ENCODE results near the gene PLXNA4. TPM values are rescaled to one million over a fixed set of nuclear protein-coding genes. Genes with fewer than 3 reads are reported as not detected.

PLXNA4 gene
- total RNA-seq, 2 experiments from 2014 or later: 0.75 to 0.85 TPM

DNA sequence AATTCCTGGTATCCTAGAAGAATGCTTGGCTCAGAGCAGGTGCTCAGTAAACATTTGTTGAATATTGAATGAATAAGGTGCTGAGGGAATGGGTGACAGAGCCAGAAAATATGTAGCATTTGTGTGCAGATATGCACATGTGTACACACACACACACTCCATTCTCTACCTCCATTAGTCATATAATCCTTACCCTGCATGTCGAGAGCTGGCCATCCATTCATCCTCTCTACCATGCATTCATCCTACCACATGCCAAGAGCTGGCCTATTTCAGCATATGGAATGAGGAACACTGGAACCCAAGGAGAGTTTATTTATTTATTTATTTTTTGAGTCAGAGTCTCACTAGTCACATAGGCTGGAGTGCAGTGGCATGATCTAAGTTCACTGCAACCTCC, 284.8 kb downstream of the PLXNA4 start:
- Mint-ChIP-seq H3K27ac (no peak overlapping the region), H3K36me3 (ENCODE audit: low read depth) (no peaks in the 10 kb centered on the region), H3K4me3 (no peak overlapping the region), H3K4me1 (ENCODE audit: low read depth) (no peaks in the 10 kb centered on the region), H3K9me3 (no peaks in the 10 kb centered on the region), H3K27me3 (peaks cover 35% of the 10 kb centered on the region)
- intact Hi-C loops (cut with DNase I, micrococcal nuclease): no loop called here
- H3K4me3 ChIP-seq (ENCODE audit: low read length): no peak overlapping the region
- no peak for DNase-seq
- ATAC-seq (ENCODE audit: poor library complexity): no peak
- CTCF ChIA-PET: no interaction called here
- no peaks in the 10 kb centered on the region for H3K4me1 ChIP-seq (ENCODE audit: insufficient read depth, low read length)
- POLR2A ChIA-PET: no interaction called here
- TF ChIP-seq CTCF (IDR thresholded peaks at IDR 0.05): no peak
- H3K27ac ChIP-seq (ENCODE audit: low read depth in 1 of 2, low read length in 2 of 2): no peak overlapping the region
- H3K36me3 ChIP-seq (ENCODE audit: insufficient read depth, low read length): no peaks in the 10 kb centered on the region
- H3K9me3 ChIP-seq (ENCODE audit: control insufficient read depth in 1 of 2, insufficient read depth in 1 of 2, low read length in 2 of 2): peaks cover 0 to 4% of the 10 kb centered on the region in 2 experiments
- peaks cover 0 to 2% of the 10 kb centered on the region in 2 experiments for H3K27me3 ChIP-seq (ENCODE audit: control insufficient read depth in 1 of 2, insufficient read depth in 2 of 2, low read length in 2 of 2)

- intact Hi-C loops (cut with DNase I, micrococcal nuclease): no loop called here
- Mint-ChIP-seq H3K27ac (no peak overlapping the region), H3K36me3 (ENCODE audit: low read depth) (no peaks in the 10 kb centered on the region), H3K4me1 (ENCODE audit: low read depth) (no peaks in the 10 kb centered on the region), H3K27me3 (peaks cover 35% of the 10 kb centered on the region), H3K4me3 (no peak overlapping the region), H3K9me3 (no peaks in the 10 kb centered on the region)
- ChIA-PET POLR2A (no interaction called here), CTCF (no interaction called here)
- DNase-seq (no peak), ATAC-seq (ENCODE audit: poor library complexity) (no peak)
- Histone ChIP-seq H3K27me3 (ENCODE audit: control insufficient read depth in 1 of 2, insufficient read depth in 2 of 2, low read length in 2 of 2) (peaks cover 0 to 2% of the 10 kb centered on the region in 2 experiments), H3K27ac (ENCODE audit: low read depth in 1 of 2, low read length in 2 of 2) (no peak overlapping the region), H3K4me1 (ENCODE audit: insufficient read depth, low read length) (no peaks in the 10 kb centered on the region), H3K9me3 (ENCODE audit: control insufficient read depth in 1 of 2, insufficient read depth in 1 of 2, low read length in 2 of 2) (peaks cover 0 to 4% of the 10 kb centered on the region in 2 experiments), H3K4me3 (ENCODE audit: low read length) (no peak overlapping the region), H3K36me3 (ENCODE audit: insufficient read depth, low read length) (no peaks in the 10 kb centered on the region)
- no peak for TF ChIP-seq CTCF (IDR thresholded peaks at IDR 0.05)
Measured at GRCh38 chr7:132290021-132290420, 286.2 kb downstream of the PLXNA4 start.

DNA sequence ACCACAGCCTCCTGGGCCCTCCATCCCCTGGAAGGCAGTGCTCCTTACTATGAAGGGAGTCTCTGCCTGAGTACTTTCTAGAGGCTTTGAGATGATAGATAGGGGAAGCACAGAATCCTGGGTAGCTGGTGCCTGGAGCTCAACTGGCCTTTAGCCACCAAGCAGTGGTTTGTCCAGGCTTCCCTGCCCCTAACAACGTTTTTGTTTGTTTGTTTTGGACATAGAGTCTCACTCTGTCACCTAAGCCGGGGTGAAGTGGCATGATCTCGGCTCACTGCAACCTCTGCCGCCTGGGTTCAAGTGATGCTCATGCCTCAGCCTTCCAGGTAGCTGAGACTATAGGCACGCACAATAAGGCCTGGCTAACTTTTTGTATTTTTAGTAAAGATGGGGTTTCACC, 289.4 kb downstream of the PLXNA4 start:
- Mint-ChIP-seq H3K4me3 (no peak overlapping the region), H3K36me3 (ENCODE audit: low read depth) (no peaks in the 10 kb centered on the region), H3K27ac (no peak overlapping the region), H3K4me1 (ENCODE audit: low read depth) (no peaks in the 10 kb centered on the region), H3K27me3 (peaks cover 27% of the 10 kb centered on the region), H3K9me3 (no peaks in the 10 kb centered on the region)
- no peaks in the 10 kb centered on the region for H3K36me3 ChIP-seq (ENCODE audit: insufficient read depth, low read length)
- no peak overlapping the region for H3K4me3 ChIP-seq (ENCODE audit: low read length)
- peaks cover 0 to 2% of the 10 kb centered on the region in 2 experiments for H3K27me3 ChIP-seq (ENCODE audit: control insufficient read depth in 1 of 2, insufficient read depth in 2 of 2, low read length in 2 of 2)
- no peak for TF ChIP-seq CTCF (IDR thresholded peaks at IDR 0.05)
- DNase-seq (no peak), ATAC-seq (ENCODE audit: poor library complexity) (no peak)
- H3K9me3 ChIP-seq (ENCODE audit: control insufficient read depth in 1 of 2, insufficient read depth in 1 of 2, low read length in 2 of 2): peaks cover 0 to 4% of the 10 kb centered on the region in 2 experiments
- intact Hi-C loops (cut with DNase I, micrococcal nuclease): no loop called here
- H3K4me1 ChIP-seq (ENCODE audit: insufficient read depth, low read length): no peaks in the 10 kb centered on the region
- no peak overlapping the region for H3K27ac ChIP-seq (ENCODE audit: low read depth in 1 of 2, low read length in 2 of 2)
- ChIA-PET CTCF (no interaction called here), POLR2A (no interaction called here)

All from CD4-positive, alpha-beta T cell (primary cell).